GM19351 (cell line): ENCODE data around the gene NBPF10.
"Not testable (repeated sequence)": the region's sequence is repeated elsewhere in the genome, so short reads cannot be mapped to it uniquely, and the experiment has no call there.

Experiments
- ATAC-seq: cut with Tn5 transposase; IDR thresholded peaks from one replicate; pipeline ENCODE4 v1.9.1; 2021; ENCODE audit warnings: mild to moderate bottlenecking, moderate library complexity; ENCODE audit not compliant: unreplicated experiment

Gene NBPF10, protein sequence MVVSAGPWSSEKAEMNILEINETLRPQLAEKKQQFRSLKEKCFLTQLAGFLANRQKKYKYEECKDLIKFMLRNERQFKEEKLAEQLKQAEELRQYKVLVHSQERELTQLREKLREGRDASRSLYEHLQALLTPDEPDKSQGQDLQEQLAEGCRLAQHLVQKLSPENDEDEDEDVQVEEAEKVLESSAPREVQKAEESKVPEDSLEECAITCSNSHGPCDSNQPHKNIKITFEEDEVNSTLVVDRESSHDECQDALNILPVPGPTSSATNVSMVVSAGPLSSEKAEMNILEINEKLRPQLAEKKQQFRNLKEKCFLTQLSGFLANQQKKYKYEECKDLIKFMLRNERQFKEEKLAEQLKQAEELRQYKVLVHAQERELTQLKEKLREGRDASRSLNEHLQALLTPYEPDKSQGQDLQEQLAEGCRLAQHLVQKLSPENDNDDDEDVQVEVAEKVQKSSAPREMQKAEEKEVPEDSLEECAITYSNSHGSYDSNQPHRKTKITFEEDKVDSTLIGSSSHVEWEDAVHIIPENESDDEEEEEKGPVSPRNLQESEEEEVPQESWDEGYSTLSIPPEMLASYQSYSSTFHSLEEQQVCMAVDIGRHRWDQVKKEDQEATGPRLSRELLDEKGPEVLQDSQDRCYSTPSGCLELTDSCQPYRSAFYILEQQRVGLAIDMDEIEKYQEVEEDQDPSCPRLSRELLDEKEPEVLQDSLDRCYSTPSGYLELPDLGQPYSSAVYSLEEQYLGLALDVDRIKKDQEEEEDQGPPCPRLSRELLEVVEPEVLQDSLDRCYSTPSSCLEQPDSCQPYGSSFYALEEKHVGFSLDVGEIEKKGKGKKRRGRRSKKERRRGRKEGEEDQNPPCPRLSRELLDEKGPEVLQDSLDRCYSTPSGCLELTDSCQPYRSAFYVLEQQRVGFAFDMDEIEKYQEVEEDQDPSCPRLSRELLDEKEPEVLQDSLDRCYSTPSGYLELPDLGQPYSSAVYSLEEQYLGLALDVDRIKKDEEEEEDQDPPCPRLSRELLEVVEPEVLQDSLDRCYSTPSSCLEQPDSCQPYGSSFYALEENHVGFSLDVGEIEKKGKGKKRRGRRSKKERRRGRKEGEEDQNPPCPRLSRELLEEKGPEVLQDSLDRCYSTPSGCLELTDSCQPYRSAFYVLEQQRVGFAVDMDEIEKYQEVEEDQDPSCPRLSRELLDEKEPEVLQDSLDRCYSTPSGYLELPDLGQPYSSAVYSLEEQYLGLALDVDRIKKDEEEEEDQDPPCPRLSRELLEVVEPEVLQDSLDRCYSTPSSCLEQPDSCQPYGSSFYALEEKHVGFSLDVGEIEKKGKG (N-terminal part only)

DNA sequence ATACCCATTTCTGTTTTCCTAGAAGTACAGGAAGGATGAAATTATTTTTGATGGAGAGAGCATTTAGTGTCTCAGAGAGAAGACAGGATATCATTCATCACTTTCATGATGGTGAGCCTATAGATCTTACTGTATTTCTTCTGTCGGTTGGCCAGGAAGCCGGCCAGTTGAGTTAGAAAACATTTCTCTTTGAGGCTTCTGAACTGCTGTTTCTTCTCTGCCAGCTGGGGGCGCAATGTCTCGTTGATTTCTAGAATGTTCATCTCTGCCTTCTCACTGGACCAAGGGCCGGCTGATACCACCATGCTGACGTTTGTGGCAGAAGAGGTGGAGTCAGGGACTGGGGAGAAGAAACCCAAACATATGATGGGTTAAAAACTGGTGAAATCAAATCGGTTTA lies at the start of gene NBPF10:
TSS of gene NBPF10 (minus strand) at position 340 of the 400 bp plus-strand sequence. CDS start at position 305, 35 bp downstream.
- ATAC-seq: not testable (repeated sequence)

DNA sequence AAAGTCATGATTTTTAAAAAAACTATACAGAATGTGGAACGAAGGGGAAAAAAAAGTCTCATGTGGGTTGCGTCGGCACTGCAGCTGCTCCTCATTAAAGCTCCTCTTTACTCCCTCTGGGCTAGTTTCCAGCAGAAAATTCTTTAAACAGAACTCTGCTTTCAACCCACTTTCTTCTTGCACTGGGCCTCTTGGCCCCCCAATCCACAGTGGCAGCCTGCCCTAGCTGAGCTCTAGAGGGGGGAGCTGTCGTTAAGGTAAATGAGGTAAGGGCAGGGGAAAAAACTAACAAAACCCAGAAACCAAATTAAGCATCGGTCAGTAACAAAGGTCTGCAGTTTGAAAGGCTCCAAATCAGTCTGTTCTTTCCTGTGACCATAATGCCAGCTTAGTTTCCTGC lies 29.9 kb upstream of the NBPF10 start:
- ATAC-seq: not testable (repeated sequence)

DNA sequence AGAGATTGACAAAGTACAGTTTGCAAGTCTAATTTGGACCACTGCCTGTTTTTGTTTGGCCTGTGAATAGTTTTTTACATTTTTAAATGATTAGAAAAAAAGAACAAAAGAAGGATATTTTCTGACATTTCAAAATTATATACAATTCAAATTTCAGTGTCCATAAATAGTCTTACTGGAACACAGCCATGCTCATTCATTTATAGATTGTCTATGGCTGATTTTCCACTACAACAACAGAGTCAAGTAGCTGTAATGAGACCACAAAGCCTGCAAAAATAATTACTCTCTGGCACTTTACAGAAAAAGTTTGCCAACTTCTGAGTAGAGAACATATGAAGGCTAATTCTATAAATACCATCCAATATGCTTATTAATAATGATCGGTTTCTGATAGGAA lies 23.1 kb upstream of the NBPF10 start:
- not testable (repeated sequence) for ATAC-seq

DNA sequence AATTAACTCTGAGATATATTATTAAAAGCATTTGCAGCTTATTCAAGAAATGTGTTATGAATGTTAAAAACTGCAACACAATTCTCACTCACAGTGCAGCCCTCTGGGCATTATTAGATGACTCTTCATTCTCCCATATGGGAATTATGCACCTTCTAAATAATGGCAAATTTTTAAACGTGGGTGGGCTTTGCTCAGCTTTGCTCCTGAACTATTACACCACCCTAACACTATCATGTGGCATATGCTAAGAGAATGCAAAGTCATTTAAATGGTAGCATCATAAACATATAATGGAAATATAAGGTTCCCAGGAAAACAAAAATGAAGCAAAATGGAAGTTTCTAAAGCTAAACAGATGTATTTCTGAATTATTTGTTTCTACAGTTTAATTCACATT lies 22.7 kb upstream of the NBPF10 start:
- ATAC-seq: not testable (repeated sequence)
